Kidney (tissue), 14 donors: Measurements from ENCODE around the gene DPAGT1. TPM values are rescaled to one million over a fixed set of nuclear protein-coding genes. Genes with fewer than 3 reads are reported as not detected.
A peak's percentile ranks its signal among the peaks of the same experiment; 100 is the strongest.
"Not testable (repeated sequence)": the region's sequence is repeated elsewhere in the genome, so short reads cannot be mapped to it uniquely, and the experiment has no call there.

Source experiments
- DNase-seq, 5 donors: peaks; one replicate each; pipeline ENCODE4 v3.0.0-alpha.2; 2013 to 2020
- FAIRE-seq: peaks from 2 replicates; lab custom pipeline; 2012; peaks lifted over from hg19 to GRCh38; lab: Jason Lieb, UNC
- H3K27ac ChIP-seq, 2 donors: one replicate each; pipeline ENCODE4 v1.7.0; 2013; ENCODE audit warnings: low read depth in 2 of 2, low read length in 2 of 2, inconsistent platforms in 1 of 2
- H3K27me3 ChIP-seq: one replicate; pipeline ENCODE4 v1.7.1; 2013; ENCODE audit warnings: low read length, inconsistent platforms; ENCODE audit not compliant: control insufficient read depth, insufficient read depth
- H3K36me3 ChIP-seq, 3 donors: one replicate each; pipeline versions ENCODE4 v1.7.0 to v1.7.1; 2013; ENCODE audit warnings: low read length in 3 of 3, control low read depth in 1 of 3, inconsistent platforms in 1 of 3; ENCODE audit not compliant: insufficient read depth in 3 of 3, control insufficient read depth in 2 of 3
- H3K4me1 ChIP-seq, 3 donors: one replicate each; pipeline versions ENCODE4 v1.7.0 to v1.7.1; 2013; ENCODE audit warnings: low read length in 3 of 3, inconsistent platforms in 1 of 3, low read depth in 1 of 3; ENCODE audit not compliant: control insufficient read depth in 2 of 3, insufficient read depth in 2 of 3
- H3K4me3 ChIP-seq, 3 donors: one replicate each; pipeline versions ENCODE4 v1.7.0 to v1.8.1; 2013; ENCODE audit warnings: low read length in 3 of 3, control low read depth in 1 of 3, inconsistent platforms in 1 of 3
- H3K9ac ChIP-seq, 3 donors: one replicate each; pipeline versions ENCODE4 v1.7.0 to v1.7.1; 2013; ENCODE audit warnings: low read length in 3 of 3, control low read depth in 1 of 3, inconsistent platforms in 1 of 3
- H3K9me3 ChIP-seq, 3 donors: one replicate each; pipeline versions ENCODE4 v1.7.0 to v1.7.1; 2013; ENCODE audit warnings: low read length in 3 of 3, control low read depth in 1 of 3, inconsistent platforms in 1 of 3; ENCODE audit not compliant: control insufficient read depth in 2 of 3, insufficient read depth in 1 of 3
- CTCF ChIP-seq: IDR thresholded peaks from 3 replicates; pipeline ENCODE4 v1.5.1; 2012; ENCODE audit warnings: mild to moderate bottlenecking, moderate library complexity, borderline replicate concordance; ENCODE audit not compliant: insufficient read depth; ENCODE audit errors: extremely low read depth
- intact Hi-C: fragments of 100-400 bp; cut with DNase I; formaldehyde crosslinking; loops from one replicate; pipeline ENCODE4 v1.11.1; 2022
- polyA plus RNA-seq: library from polyadenylated mRNA; stranded (reverse); fragments of 350-450 nt; fragmentation: Illumina TruSeq; extraction: RNeasy Lipid Tissue Mini Kit (QIAGEN cat#74804); gene quantifications from one replicate; pipeline ENCODE4 v1.2.3, GENCODE V29; 2014; ENCODE audit warnings: low read depth, low replicate concordance; ENCODE audit not compliant: insufficient read depth
- total RNA-seq: library from RNA; stranded (reverse); fragmentation: NEBNext Ultra II Directional; extraction: Animal tissue kit (Norgen Biotek cat#: 25700); gene quantifications from one replicate; pipeline ENCODE4 v1.2.1, GENCODE V29; 2021
- donor health status: control.
- donor health status: control.
- donor health status: control.
- donor health status: control.
- donor health status: control.
- donor health status: DM: yes; HTN: yes; CAD: no.
- donor health status: Normal renal cell carcinoma (clear cell type).

The DPAGT1 gene
- total and polyA plus RNA-seq, 2 donors from 2014 or later = 34.8 to 41.0 TPM

GRCh38 chr11:119103793-119104192, 2.1 kb upstream of the DPAGT1 start:
- Histone ChIP-seq H3K27ac (no peak overlapping the region), H3K4me1 (peaks cover 6 to 31% (median 26%) of the 10 kb centered on the region in 3 donors), H3K9ac (no peak overlapping the region), H3K36me3 (peaks cover 0 to under 1% (median 0%) of the 10 kb centered on the region in 3 donors), H3K9me3 (no peaks in the 10 kb centered on the region), H3K4me3 (no peak overlapping the region), H3K27me3 (no peaks in the 10 kb centered on the region)
- TF ChIP-seq CTCF = no peak
- intact Hi-C loops = no loop called here
- FAIRE-seq (no peak), DNase-seq (peak in 1 of 5 donors; percentile 36)

GRCh38 chr11:119103161-119103664, 1.6 kb upstream of the DPAGT1 start:
- Histone ChIP-seq H3K9ac (peak overlapping the region in 1 of 3 donors; percentile 82), H3K27ac (peak overlapping the region in 1 of 2 donors; percentile 59), H3K4me1 (peaks cover 6 to 26% (median 20%) of the 10 kb centered on the region in 3 donors), H3K4me3 (peak overlapping the region in 1 of 3 donors; percentile 71)
- H3K27me3 ChIP-seq, intact Hi-C loops, DNase-seq, H3K9me3 ChIP-seq, FAIRE-seq, H3K36me3 ChIP-seq: not testable (repeated sequence)

- H3K27me3 ChIP-seq = no peaks in the 10 kb centered on the region
- peak overlapping the region; percentile 71 to 97 (median 91) for H3K4me3 ChIP-seq
- H3K27ac ChIP-seq = peak overlapping the region; percentile 95 to 97
- peaks cover 4 to 11% (median 9%) of the 10 kb centered on the region in 3 donors for H3K36me3 ChIP-seq
- no peak for FAIRE-seq
- H3K4me1 ChIP-seq = peaks cover 0 to 15% (median 12%) of the 10 kb centered on the region in 3 donors
- intact Hi-C loops = no loop called here
- peak overlapping the region; percentile 82 to 90 (median 88) for H3K9ac ChIP-seq
- TF ChIP-seq CTCF = peak; percentile 8
- DNase-seq = peak in 2 of 5 donors; percentile 40 to 87
- no peaks in the 10 kb centered on the region for H3K9me3 ChIP-seq
Observed at GRCh38 chr11:119100994-119101758, 477 bp downstream of the DPAGT1 start.
